CD14-positive monocyte (primary cell): Measurements from ENCODE around the gene DMBT1. TPM values are rescaled to one million over a fixed set of nuclear protein-coding genes. Genes with fewer than 3 reads are reported as not detected.

ENCODE experiments used
- DNase-seq, 3 donors: peaks; one replicate each; pipeline ENCODE4 v3.0.0-alpha.2; 2011 to 2022
- H2AFZ ChIP-seq: 2 replicates; pipeline ENCODE4 v1.6.0; 2012; ENCODE audit warnings: mild to moderate bottlenecking, low read depth, low read length, inconsistent platforms; ENCODE audit not compliant: insufficient read depth, poor library complexity, severe bottlenecking
- H3K27ac ChIP-seq, 2 donors: 1 replicate in 1 of 2; 2 replicates in 1 of 2; pipeline ENCODE4 v1.5.1; 2012 to 2013; ENCODE audit warnings: low read length in 2 of 2, control low read depth in 1 of 2, inconsistent platforms in 1 of 2, low read depth in 1 of 2, mild to moderate bottlenecking in 1 of 2
- H3K27me3 ChIP-seq, 2 donors: one replicate each; pipeline versions ENCODE4 v1.6.0 to v1.6.1; 2011 to 2013; ENCODE audit warnings: low read length in 2 of 2; ENCODE audit not compliant: control insufficient read depth in 2 of 2, insufficient read depth in 2 of 2
- H3K36me3 ChIP-seq, 2 donors: replicated peaks in 1 of 2; 1 replicate in 1 of 2; 2 replicates in 1 of 2; pipeline versions ENCODE4 v1.5.1 to v1.6.1; 2012 to 2013; ENCODE audit warnings: low read length in 2 of 2, control low read depth in 1 of 2, inconsistent platforms in 1 of 2, mild to moderate bottlenecking in 1 of 2; ENCODE audit not compliant: insufficient read depth in 2 of 2, control insufficient read depth in 1 of 2
- H3K4me1 ChIP-seq, 2 donors: 1 replicate in 1 of 2; 2 replicates in 1 of 2; pipeline versions ENCODE4 v1.5.1 to v1.6.1; 2012 to 2013; ENCODE audit warnings: low read length in 2 of 2, control low read depth in 1 of 2, inconsistent platforms in 1 of 2, mild to moderate bottlenecking in 1 of 2, moderate library complexity in 1 of 2; ENCODE audit not compliant: insufficient read depth in 2 of 2, control insufficient read depth in 1 of 2
- H3K4me2 ChIP-seq: replicated peaks from 2 replicates; pipeline ENCODE3; 2012; ENCODE audit warnings: low read length, moderate library complexity, mild to moderate bottlenecking; ENCODE audit not compliant: poor library complexity, severe bottlenecking; ENCODE audit errors: extremely low read depth
- H3K4me3 ChIP-seq, 3 experiments: fragments of 200-600 bp in 1 of 3; sonication (generic) in 1 of 3; replicated peaks in 1 of 3; 1 replicate in 2 of 3; 2 replicates in 1 of 3; pipeline ENCODE4 v1.5.1; 2011 to 2013; ENCODE audit warnings: low read length in 3 of 3, mild to moderate bottlenecking in 3 of 3, control low read depth in 2 of 3, low read depth in 2 of 3, inconsistent platforms in 1 of 3, moderate library complexity in 1 of 3
- H3K79me2 ChIP-seq: 2 replicates; pipeline ENCODE4 v1.6.0; 2012; ENCODE audit warnings: mild to moderate bottlenecking, control low read depth, inconsistent platforms, low read length, moderate library complexity; ENCODE audit not compliant: insufficient read depth
- H3K9ac ChIP-seq: 2 replicates; pipeline ENCODE4 v1.6.0; 2017; ENCODE audit warnings: low read length, mild to moderate bottlenecking; ENCODE audit not compliant: insufficient read depth, poor library complexity, severe bottlenecking
- H3K9me3 ChIP-seq, 2 donors: replicated peaks in 1 of 2; 1 replicate in 1 of 2; 2 replicates in 1 of 2; pipeline versions ENCODE4 v1.5.1 to v1.6.1; 2012 to 2013; ENCODE audit warnings: low read length in 2 of 2, control low read depth in 1 of 2; ENCODE audit not compliant: control insufficient read depth in 1 of 2, insufficient read depth in 1 of 2
- H4K20me1 ChIP-seq: 2 replicates; pipeline ENCODE4 v1.6.0; 2012; ENCODE audit warnings: mild to moderate bottlenecking, low read length, control low read depth, moderate library complexity; ENCODE audit not compliant: insufficient read depth
- H3K27ac Mint-ChIP-seq, 7 donors: one replicate each; pipeline ENCODE4 v1.8.0; 2020; ENCODE audit warnings: mild to moderate bottlenecking in 7 of 7, mixed read lengths in 7 of 7, moderate library complexity in 6 of 7, inconsistent platforms in 2 of 7
- H3K27me3 Mint-ChIP-seq, 3 donors: one replicate each; pipeline ENCODE4 v1.8.0; 2021 to 2022; ENCODE audit warnings: low read depth in 3 of 3, mild to moderate bottlenecking in 3 of 3, mixed read lengths in 3 of 3, moderate library complexity in 3 of 3, inconsistent platforms in 1 of 3
- H3K36me3 Mint-ChIP-seq, 2 donors: one replicate each; pipeline ENCODE4 v1.8.0; 2020; ENCODE audit warnings: mixed read lengths in 2 of 2, inconsistent platforms in 1 of 2, mild to moderate bottlenecking in 1 of 2
- H3K4me1 Mint-ChIP-seq: one replicate; pipeline ENCODE4 v1.8.0; 2020; ENCODE audit warnings: mild to moderate bottlenecking, mixed read lengths
- H3K4me3 Mint-ChIP-seq, 2 donors: one replicate each; pipeline ENCODE4 v1.8.0; 2020; ENCODE audit warnings: mild to moderate bottlenecking in 2 of 2, mixed read lengths in 2 of 2, moderate library complexity in 1 of 2
- H3K9me3 Mint-ChIP-seq, 7 donors: one replicate each; pipeline ENCODE4 v1.8.0; 2020 to 2022; ENCODE audit warnings: mixed read lengths in 7 of 7, mild to moderate bottlenecking in 6 of 7, moderate library complexity in 6 of 7, inconsistent platforms in 2 of 7
- WGBS: methylation state at CpG from one replicate; pipeline ENCODE4 v1.1.5; 2013; ENCODE audit warnings: missing lambda C conversion rate; ENCODE audit not compliant: insufficient coverage; 5-methylcytosine and 5-hydroxymethylcytosine counted together
- intact Hi-C, 2 donors: fragments of 100-400 bp; cut with micrococcal nuclease; formaldehyde crosslinking; loops; one replicate each; pipeline versions ENCODE4 v1.15.0 to v1.15.1; 2023
- polyA plus RNA-seq, 3 donors: library from polyadenylated mRNA; depleted of rRNA in 1 of 3; unstranded in 2 of 3; stranded (reverse) in 1 of 3; fragments of 300-500 nt in 2 of 3; fragments of >200 nt in 1 of 3; fragmentation: Illumina TruSeq in 2 of 3; gene quantifications; 1 replicate in 2 of 3; 2 replicates in 1 of 3; pipeline ENCODE4 v1.2.3, GENCODE V29; 2012 to 2021
- TF ChIP-seq, protein P1 (sequence below): fragments of 200-600 bp; IDR thresholded peaks from one replicate; pipeline ENCODE4 v1.8.0; 2022; ENCODE audit warnings: antibody characterized with exemption, mild to moderate bottlenecking

Gene DMBT1
- polyA plus RNA-seq, 3 donors = not detected

DNA sequence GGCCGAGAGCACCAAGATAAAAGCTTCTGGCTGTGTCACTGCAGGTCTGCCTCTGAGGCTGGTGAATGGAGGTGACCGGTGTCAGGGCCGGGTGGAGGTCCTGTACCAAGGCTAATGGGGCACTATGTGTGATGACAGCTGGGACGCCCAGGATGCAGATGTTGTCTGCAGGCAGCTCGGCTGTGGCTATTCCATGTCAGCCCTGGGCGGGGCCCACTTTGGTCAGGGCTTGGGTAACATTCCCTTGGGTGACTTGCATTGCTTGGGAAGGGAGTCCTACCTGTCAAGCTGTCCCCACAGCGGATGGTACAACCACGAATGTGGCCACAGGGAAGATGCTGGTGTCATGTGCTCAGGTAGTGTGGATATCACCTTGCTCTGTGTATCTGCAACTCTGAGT, 8.0 kb downstream of the DMBT1 start:
- peaks cover 0 to 7% (median 0%) of the 10 kb centered on the region in 7 donors for H3K9me3 Mint-ChIP-seq
- H3K36me3 ChIP-seq = no peaks in the 10 kb centered on the region
- H3K36me3 Mint-ChIP-seq = no peaks in the 10 kb centered on the region
- no peaks in the 10 kb centered on the region for H3K79me2 ChIP-seq
- H3K4me1 Mint-ChIP-seq = peaks cover 4% of the 10 kb centered on the region
- H3K27me3 Mint-ChIP-seq = peaks cover 6 to 12% (median 10%) of the 10 kb centered on the region in 3 donors
- H3K4me2 ChIP-seq = no peak overlapping the region
- no peaks in the 10 kb centered on the region for H4K20me1 ChIP-seq
- H3K4me3 ChIP-seq = no peak overlapping the region
- H3K4me3 Mint-ChIP-seq = no peak overlapping the region
- peaks cover 0 to 1% of the 10 kb centered on the region in 2 donors for H3K9me3 ChIP-seq
- no peak overlapping the region for H3K27ac ChIP-seq
- H3K27ac Mint-ChIP-seq = no peak overlapping the region
- whole genome bisulfite sequencing = 82% methylated on average over 7 of the region's 8 CpGs
- no peak overlapping the region for H2AFZ ChIP-seq
- peaks cover 8 to 9% of the 10 kb centered on the region in 2 donors for H3K27me3 ChIP-seq
- H3K9ac ChIP-seq = no peak overlapping the region
- intact Hi-C loops = loop anchor here (5.0 to 10.0 kb wide), 3 partner anchors 134 to 274 kb away; no protein-coding TSS in a partner anchor
- no peaks in the 10 kb centered on the region for H3K4me1 ChIP-seq
- no peak for DNase-seq
- TF ChIP-seq, protein P1, sequence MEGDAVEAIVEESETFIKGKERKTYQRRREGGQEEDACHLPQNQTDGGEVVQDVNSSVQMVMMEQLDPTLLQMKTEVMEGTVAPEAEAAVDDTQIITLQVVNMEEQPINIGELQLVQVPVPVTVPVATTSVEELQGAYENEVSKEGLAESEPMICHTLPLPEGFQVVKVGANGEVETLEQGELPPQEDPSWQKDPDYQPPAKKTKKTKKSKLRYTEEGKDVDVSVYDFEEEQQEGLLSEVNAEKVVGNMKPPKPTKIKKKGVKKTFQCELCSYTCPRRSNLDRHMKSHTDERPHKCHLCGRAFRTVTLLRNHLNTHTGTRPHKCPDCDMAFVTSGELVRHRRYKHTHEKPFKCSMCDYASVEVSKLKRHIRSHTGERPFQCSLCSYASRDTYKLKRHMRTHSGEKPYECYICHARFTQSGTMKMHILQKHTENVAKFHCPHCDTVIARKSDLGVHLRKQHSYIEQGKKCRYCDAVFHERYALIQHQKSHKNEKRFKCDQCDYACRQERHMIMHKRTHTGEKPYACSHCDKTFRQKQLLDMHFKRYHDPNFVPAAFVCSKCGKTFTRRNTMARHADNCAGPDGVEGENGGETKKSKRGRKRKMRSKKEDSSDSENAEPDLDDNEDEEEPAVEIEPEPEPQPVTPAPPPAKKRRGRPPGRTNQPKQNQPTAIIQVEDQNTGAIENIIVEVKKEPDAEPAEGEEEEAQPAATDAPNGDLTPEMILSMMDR = no peak

- Mint-ChIP-seq H3K27me3 (peaks cover 3 to 6% (median 4%) of the 10 kb centered on the region in 3 donors), H3K4me1 (peaks cover 1% of the 10 kb centered on the region), H3K27ac (no peak overlapping the region), H3K36me3 (no peaks in the 10 kb centered on the region), H3K9me3 (peaks cover 0 to 16% (median 8%) of the 10 kb centered on the region in 7 donors), H3K4me3 (no peak overlapping the region)
- no peak overlapping the region for H3K27ac ChIP-seq
- WGBS = 76% methylated on average over 3 of the region's 6 CpGs
- H3K36me3 ChIP-seq = no peaks in the 10 kb centered on the region
- no peak overlapping the region for H3K4me3 ChIP-seq
- H3K4me2 ChIP-seq = no peak overlapping the region
- H3K9me3 ChIP-seq = peaks cover 0 to 9% of the 10 kb centered on the region in 2 donors
- H4K20me1 ChIP-seq = no peaks in the 10 kb centered on the region
- no peak overlapping the region for H2AFZ ChIP-seq
- DNase-seq = no peak
- peaks cover 0 to 1% of the 10 kb centered on the region in 2 donors for H3K27me3 ChIP-seq
- H3K9ac ChIP-seq = no peak overlapping the region
- TF ChIP-seq, protein P1 = no peak
- H3K79me2 ChIP-seq = no peaks in the 10 kb centered on the region
- H3K4me1 ChIP-seq = no peaks in the 10 kb centered on the region
- intact Hi-C loops = no loop called here
These were observed 10.4 kb downstream of the DMBT1 start for GRCh38 chr10:122570920-122571319.
